ENCODE results near the gene EPS8L1.
A peak's percentile ranks its signal among the peaks of the same experiment; 100 is the strongest.

- TF ChIP-seq CTCF (IDR thresholded peaks at IDR 0.05; ENCODE audit: low read length) (peak; percentile 10; the same call in 1 of the 2 replicates), EZH2 (IDR thresholded peaks at IDR 0.05; ENCODE audit: borderline replicate concordance, low read length) (no peak)
Observed at GRCh38 chr19:55116232-55116858, 40.7 kb downstream of the EPS8L1 start.
